ENCODE measurements around the gene VRK2.
"Not testable (repeated sequence)": the region's sequence is repeated elsewhere in the genome, so short reads cannot be mapped to it uniquely, and the experiment has no call there.

The VRK2 gene

GRCh38 chr2:58110765-58111164, 64.2 kb downstream of the VRK2 start:
- no peak for DNase-seq

- not testable (repeated sequence) for DNase-seq
Observed at GRCh38 chr2:58113563-58113962, 67.0 kb downstream of the VRK2 start.

GRCh38 chr2:58120626-58121229, 74.1 kb downstream of the VRK2 start:
- DNase-seq, result no peak

- DNase-seq, result no peak
Observed at GRCh38 chr2:58122040-58122439, 75.4 kb downstream of the VRK2 start.

GRCh38 chr2:58122540-58122939, 75.9 kb downstream of the VRK2 start:
- DNase-seq, result no peak

- peak; percentile 40 for DNase-seq
Observed at GRCh38 chr2:58127111-58127510, 80.5 kb downstream of the VRK2 start.

GRCh38 chr2:58130238-58130637, 83.6 kb downstream of the VRK2 start:
- DNase-seq, result no peak

GRCh38 chr2:58131191-58132011, 84.8 kb downstream of the VRK2 start:
- DNase-seq, result peak; percentile 16

- DNase-seq, result no peak
Observed at GRCh38 chr2:58133395-58133794, 86.8 kb downstream of the VRK2 start.

- no peak for DNase-seq
Observed at GRCh38 chr2:58135861-58136260, 89.3 kb downstream of the VRK2 start.

GRCh38 chr2:58137221-58137620, 90.6 kb downstream of the VRK2 start:
- peak; percentile 80 for DNase-seq

- DNase-seq, result no peak
Observed at GRCh38 chr2:58137856-58138255, 91.2 kb downstream of the VRK2 start.

GRCh38 chr2:58138396-58139030, 91.9 kb downstream of the VRK2 start:
- DNase-seq, result peak; percentile 16

- no peak for DNase-seq
Observed at GRCh38 chr2:58140508-58141072, 94.0 kb downstream of the VRK2 start.

GRCh38 chr2:58145769-58146168, 99.2 kb downstream of the VRK2 start:
- DNase-seq, result not testable (repeated sequence)

GRCh38 chr2:58146707-58147106, 100.1 kb downstream of the VRK2 start:
- peak; percentile 7 for DNase-seq

GRCh38 chr2:58155160-58155778, 108.7 kb downstream of the VRK2 start:
- no peak for DNase-seq

GRCh38 chr2:58156780-58157179, 110.2 kb downstream of the VRK2 start:
- DNase-seq, result no peak

GRCh38 chr2:58157754-58158153, 111.1 kb downstream of the VRK2 start:
- DNase-seq, result no peak

- no peak for DNase-seq
Observed at GRCh38 chr2:58158481-58158880, 111.9 kb downstream of the VRK2 start.

GRCh38 chr2:58163913-58164312, 117.3 kb downstream of the VRK2 start:
- DNase-seq, result no peak

- not testable (repeated sequence) for DNase-seq
Observed at GRCh38 chr2:58168130-58168529, 121.5 kb downstream of the VRK2 start.

GRCh38 chr2:58169845-58170244, 123.2 kb downstream of the VRK2 start:
- DNase-seq, result not testable (repeated sequence)
